ENCODE data around the gene ARHGEF25.
"Not testable (repeated sequence)": the region's sequence is repeated elsewhere in the genome, so short reads cannot be mapped to it uniquely, and the experiment has no call there.

Gene ARHGEF25

DNA sequence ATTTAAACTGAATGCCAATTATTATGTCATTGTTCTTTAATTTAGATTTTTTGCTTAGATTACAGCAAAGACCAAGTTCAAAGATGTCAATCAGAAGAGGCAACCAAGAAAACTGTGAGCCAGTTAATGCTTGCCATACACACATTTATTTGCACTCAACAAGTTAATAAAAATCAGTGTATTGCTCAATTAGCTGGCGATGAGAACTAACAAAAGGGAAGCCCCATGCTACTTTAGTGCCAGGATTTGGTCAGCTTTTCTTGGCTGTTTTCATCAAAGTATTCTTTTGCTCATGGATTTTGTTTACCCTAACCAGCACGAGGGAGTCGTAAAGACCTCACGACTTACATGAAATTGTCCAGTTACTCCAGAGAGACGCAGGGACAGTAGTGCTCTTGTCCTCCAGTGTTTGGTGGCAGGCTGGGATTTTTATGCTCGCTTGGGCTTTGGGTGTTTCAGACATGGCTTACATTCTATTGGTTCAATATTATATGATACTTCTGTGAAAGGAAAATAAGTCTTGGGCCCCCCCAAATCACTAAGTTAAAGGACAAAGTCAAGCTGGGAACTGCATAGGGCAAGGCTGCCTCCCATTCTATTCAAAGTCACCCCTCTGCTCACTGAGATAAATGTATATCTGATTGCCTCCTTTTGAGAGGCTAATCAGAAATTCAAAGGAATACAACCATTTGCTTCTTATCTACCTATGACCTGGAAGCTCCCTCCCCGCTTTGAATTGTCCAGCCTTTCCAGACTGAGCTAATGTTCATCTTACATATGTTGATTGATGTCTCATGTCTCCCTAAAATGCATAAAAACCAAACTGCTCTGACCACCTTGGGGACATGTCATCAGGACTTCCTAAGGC, 29.2 kb downstream of the ARHGEF25 start:
- no peak for DNase-seq

DNA sequence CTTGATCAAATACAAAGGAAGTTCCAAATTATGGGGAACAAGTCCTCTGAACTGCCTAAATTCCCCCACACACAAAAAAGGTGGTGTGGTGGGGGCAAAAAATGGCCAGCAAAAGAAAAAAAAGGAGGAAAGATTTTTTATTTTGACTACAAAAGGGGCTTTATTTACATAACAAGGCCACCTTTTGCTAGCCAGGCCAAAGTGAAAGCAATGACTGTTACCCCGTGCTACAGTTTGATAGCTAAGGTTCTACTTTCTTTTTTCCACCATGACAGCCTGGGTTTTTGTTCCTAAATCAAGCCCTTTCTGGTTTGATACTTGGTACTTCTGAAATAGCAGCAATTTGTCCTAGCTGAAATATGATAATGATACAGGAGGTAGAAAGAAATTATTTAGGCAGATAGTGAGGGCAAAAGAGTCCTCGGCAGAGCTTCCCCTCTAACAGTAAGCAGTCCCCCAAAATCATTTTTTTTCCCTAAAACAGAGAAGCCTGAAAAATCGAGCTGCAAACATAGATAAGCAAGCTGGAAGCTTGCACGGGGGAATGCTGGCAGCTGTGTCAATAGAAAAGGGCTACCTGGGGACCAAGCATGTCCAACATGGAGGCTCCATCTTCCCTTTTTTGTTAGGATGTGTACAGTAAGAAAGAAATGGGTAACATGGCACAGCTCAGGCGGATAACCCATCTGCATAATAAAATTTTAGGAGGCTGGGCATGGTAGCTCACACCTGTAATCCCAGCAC, 30.6 kb downstream of the ARHGEF25 start:
- no peak for DNase-seq

DNA sequence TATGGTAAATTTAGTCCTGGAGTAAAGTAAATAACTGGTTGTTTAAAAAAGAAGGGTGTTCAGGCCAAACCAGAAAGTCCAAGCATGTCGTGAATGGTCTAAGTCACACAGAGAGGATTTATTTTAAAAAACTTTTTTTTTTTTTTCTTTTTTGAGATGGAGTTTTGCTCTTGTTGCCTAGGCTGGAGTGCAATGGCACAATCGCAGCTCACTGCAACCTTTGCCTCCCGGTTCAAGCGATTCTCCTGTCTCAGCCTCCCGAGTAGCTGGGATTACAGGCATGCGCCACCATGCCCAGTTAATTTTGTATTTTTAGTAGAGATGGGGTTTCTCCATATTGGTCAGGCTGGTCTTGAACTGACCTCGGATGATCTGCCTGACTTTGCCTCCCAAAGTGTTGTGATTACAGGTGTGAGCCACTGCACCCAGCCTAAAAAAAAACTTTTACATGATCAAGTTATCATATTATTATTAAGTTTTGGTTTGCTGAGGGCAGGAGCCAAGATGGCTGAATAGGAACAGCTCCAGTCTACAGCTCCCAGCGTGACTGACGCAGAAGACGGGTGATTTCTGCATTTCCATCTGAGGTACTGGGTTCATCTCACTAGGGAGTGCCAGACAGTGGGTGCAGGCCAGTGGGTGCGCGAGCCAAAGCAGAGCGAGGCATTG, 34.9 kb downstream of the ARHGEF25 start:
- DNase-seq, result not testable (repeated sequence)

DNA sequence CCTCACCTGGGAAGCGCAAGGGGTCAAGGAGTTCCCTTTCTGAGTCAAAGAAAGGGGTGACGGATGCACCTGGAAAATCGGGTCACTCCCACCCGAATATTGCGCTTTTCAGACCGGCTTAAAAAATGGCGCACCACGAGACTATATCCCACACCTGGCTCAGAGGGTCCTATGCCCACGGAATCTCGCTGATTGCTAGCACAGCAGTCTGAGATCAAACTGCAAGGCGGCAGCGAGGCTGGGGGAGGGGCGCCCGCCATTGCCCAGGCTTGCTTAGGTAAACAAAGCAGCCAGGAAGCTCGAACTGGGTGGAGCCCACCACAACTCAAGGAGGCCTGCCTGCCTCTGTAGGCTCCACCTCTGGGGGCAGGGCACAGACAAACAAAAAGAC, 35.4 kb downstream of the ARHGEF25 start:
- not testable (repeated sequence) for DNase-seq

DNA sequence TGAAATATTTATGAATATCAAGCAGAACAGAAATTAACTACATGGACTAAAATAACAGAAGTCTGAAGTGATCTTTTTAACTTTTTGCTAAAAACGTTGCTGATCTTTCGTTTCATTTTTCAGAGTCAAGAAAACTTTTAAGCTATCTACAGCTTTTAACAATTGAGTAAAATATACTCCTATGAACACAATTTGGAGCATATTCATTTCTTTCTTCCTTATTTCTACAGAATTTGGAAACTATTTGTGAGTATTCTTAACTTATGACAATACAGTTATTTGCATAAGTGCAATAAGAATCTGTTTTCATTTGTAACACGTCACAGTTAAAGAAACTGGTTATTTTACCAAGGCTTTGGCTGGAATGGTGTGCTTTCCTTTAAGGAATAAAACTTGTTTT, 42.8 kb downstream of the ARHGEF25 start:
- DNase-seq, result no peak

DNA sequence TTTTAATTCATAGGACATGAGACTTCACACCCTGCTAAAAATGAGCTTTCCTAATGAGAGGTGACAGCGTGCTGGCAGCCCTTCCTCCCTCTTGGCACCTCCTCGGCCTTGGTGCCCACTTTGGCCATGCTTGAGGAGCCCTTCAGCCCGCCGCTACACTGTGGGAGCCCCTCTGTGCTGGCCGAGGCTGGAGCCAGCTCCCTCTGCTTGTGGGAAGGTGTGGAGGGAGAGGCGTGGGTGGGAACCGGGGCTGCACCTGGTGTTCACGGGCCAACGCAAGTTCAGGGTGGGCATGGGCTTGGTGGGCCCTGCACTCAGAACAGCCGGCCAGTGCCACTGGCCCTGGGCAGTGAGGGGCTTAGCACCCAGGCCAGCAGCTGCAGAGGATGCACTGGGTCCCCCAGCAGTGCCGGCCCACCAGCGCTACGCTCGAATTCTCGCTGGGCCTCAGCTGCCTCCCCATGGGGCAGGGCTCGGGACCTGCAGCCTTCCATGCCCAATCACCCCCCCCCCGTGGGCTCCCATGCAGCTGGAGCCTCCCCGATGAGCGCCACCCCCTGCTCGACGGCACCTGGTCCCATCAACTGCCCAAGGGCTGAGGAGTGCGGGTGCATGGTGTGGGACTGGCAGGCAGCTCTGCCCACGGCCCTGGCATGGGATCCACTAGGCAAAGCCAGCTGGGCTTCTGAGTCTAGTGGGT, 44.5 kb downstream of the ARHGEF25 start:
- DNase-seq, result no peak

DNA sequence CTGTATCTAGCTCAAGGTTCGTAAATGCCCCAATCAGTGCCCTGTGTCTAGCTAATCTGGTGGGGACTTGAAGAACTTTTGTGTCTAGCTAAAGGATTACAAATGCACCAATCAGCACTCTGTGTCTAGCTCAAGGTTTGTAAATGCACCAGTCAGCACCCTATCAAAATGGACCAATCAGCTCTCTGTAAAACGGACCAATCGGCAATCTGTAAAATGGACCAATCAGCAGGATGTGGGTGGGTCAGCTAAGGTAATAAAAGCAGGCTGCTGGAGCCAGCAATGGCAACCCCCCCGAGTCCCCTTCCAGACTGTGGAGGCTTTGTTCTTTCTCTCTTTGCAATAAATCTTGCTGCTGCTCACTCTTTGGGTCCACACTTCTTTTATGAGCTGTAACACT, 45.2 kb downstream of the ARHGEF25 start:
- DNase-seq, result not testable (repeated sequence)

DNA sequence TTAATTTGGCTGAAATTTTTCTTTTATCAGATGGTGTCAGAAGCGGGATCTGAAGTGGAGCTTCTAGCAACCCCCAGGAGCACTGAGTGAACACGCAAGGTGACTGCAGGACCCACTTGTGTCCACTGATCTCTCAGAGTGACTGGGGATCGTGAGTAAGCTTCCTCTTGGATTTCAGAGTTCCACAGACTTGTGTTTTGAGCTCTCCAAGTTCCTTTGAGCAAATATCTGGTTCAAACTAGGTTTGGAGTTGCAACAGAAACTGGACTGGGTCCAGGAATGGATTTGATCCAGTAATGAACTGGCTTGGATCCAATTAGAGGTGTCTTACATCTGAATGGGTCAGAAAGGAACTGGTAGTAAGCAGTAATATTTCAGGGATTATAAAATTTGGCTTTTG, 46.5 kb downstream of the ARHGEF25 start:
- DNase-seq, result no peak

DNA sequence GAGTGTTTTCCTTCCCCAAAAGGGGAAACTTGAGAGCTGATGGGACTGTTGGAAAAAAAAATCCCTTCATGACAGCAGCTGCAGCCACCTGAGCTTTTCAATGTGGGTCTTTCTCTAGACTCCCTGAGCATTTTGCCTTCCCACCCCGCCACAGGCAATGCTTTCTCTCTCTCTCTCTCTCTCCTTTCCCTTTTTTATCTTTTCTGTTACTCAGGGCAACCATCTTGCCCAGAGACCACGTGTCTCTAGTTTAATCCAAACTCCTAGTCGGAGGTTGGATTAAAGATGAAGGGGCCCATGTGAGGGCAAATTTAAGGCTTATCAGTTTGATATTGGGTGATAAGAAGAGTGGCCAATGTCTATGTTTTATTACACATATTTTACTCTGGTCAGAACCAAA, 47.7 kb downstream of the ARHGEF25 start:
- no peak for DNase-seq

DNA sequence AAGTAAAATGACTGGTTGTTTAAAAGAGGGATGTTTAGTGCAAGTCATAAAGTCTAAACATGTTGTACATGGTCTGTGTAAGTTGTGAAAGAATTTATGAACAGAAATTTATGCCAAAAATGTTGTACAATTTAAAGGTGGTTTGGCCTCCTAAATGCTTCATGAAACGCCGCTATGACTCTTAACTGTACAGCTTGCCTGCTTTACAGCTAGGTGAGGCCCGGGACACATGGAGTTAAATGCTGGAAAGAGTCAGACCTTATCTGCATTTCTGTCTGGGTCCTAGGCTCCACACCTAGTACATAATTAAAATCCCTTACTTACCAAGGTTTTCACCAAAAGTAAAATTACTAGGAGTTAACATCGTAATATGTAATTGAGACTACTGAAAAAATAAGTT, 50.1 kb downstream of the ARHGEF25 start:
- no peak for DNase-seq

DNA sequence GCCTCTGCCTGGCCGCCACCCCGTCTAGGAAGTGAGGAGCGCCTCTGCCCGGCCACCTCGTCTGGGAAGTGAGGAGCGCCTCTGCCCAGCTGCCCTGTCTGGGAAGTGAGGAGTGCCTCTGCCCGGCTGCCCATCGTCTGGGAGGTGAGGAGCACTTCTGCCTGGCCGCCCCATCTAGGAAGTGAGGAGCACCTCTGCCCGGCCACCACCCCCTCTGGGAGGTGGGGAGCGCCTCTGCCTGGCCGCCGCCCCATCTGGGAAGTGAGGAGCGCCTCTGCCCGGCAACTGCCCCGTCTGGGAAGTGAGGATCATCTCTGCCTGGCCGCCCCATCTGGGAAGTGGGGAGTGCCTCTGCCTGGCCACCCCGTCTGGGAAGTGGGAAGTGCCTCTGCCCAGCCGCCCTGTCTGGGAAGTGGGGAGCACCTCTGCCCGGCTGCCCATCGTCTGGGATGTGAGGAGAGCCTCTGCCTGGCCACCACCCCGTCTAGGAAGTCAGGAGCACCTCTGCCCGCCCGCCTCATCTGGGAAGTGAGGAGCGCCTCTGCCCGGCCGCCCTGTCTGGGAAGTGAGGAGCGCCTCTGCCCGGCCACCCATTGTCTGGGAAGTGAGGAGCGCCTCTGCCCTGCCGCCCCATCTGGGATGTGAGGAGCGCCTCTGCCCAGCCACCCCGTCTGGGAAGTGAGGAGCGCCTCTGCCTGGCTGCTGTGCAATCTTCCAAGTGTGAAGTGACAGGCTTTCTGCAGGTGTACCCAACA, 54.0 kb downstream of the ARHGEF25 start:
- DNase-seq, result not testable (repeated sequence)
